Measurements from ENCODE around the gene ADAMTS17. TPM values are rescaled to one million over a fixed set of nuclear protein-coding genes. Genes with fewer than 3 reads are reported as not detected.

The ADAMTS17 gene
- total RNA-seq, 2 experiments from 2014 or later = 0.99 to 1.2 TPM

GRCh38 chr15:100129677-100130076, 212.1 kb downstream of the ADAMTS17 start:
- CTCF ChIA-PET = no interaction called here

GRCh38 chr15:100125401-100126191, 216.2 kb downstream of the ADAMTS17 start:
- no peak overlapping the region for H3K27ac Mint-ChIP-seq
- no peaks in the 10 kb centered on the region for H3K4me1 Mint-ChIP-seq (ENCODE audit: low read depth)
- H3K9me3 Mint-ChIP-seq = peaks cover 25% of the 10 kb centered on the region
- no peak overlapping the region for H3K4me3 Mint-ChIP-seq
- ChIA-PET POLR2A (no interaction called here), CTCF (no interaction called here)
- intact Hi-C loops (cut with micrococcal nuclease) = no loop called here
- DNase-seq = no peak
- H3K36me3 Mint-ChIP-seq = peaks cover 27% of the 10 kb centered on the region
- H3K27me3 Mint-ChIP-seq = no peaks in the 10 kb centered on the region

More at GRCh38 chr15:100129677-100130076, 212.1 kb downstream of the ADAMTS17 start:
- POLR2A ChIA-PET = no interaction called here
- intact Hi-C loops (cut with micrococcal nuclease) = no loop called here
- peaks cover 2% of the 10 kb centered on the region for H3K36me3 Mint-ChIP-seq
- H3K27me3 Mint-ChIP-seq = no peaks in the 10 kb centered on the region
- H3K4me1 Mint-ChIP-seq (ENCODE audit: low read depth) = no peaks in the 10 kb centered on the region
- no peaks in the 10 kb centered on the region for H3K9me3 Mint-ChIP-seq
- H3K27ac Mint-ChIP-seq = no peak overlapping the region
- no peak for DNase-seq
- H3K4me3 Mint-ChIP-seq = no peak overlapping the region

GRCh38 chr15:100124936-100125335, 216.8 kb downstream of the ADAMTS17 start:
- Mint-ChIP-seq H3K4me3 (no peak overlapping the region), H3K27me3 (no peaks in the 10 kb centered on the region), H3K36me3 (peaks cover 31% of the 10 kb centered on the region), H3K4me1 (ENCODE audit: low read depth) (no peaks in the 10 kb centered on the region), H3K9me3 (peaks cover 27% of the 10 kb centered on the region), H3K27ac (no peak overlapping the region)
- ChIA-PET CTCF (no interaction called here), POLR2A (no interaction called here)
- no peak for DNase-seq
- intact Hi-C loops (cut with micrococcal nuclease) = no loop called here

GRCh38 chr15:100124361-100124760, 217.4 kb downstream of the ADAMTS17 start:
- Mint-ChIP-seq H3K4me3 (no peak overlapping the region), H3K4me1 (ENCODE audit: low read depth) (no peaks in the 10 kb centered on the region), H3K9me3 (peaks cover 31% of the 10 kb centered on the region), H3K36me3 (peaks cover 34% of the 10 kb centered on the region), H3K27me3 (no peaks in the 10 kb centered on the region), H3K27ac (no peak overlapping the region)
- ChIA-PET POLR2A (no interaction called here), CTCF (no interaction called here)
- no peak for DNase-seq
- intact Hi-C loops (cut with micrococcal nuclease) = no loop called here

GRCh38 chr15:100123611-100124010, 218.2 kb downstream of the ADAMTS17 start:
- intact Hi-C loops (cut with micrococcal nuclease) = no loop called here
- H3K27ac Mint-ChIP-seq = no peak overlapping the region
- POLR2A ChIA-PET = no interaction called here

GRCh38 chr15:100121285-100121684, 220.5 kb downstream of the ADAMTS17 start:
- Mint-ChIP-seq H3K4me3 (no peak overlapping the region), H3K4me1 (ENCODE audit: low read depth) (no peaks in the 10 kb centered on the region), H3K27ac (no peak overlapping the region), H3K27me3 (no peaks in the 10 kb centered on the region), H3K36me3 (peaks cover 36% of the 10 kb centered on the region), H3K9me3 (peaks cover 31% of the 10 kb centered on the region)
- DNase-seq = no peak
- POLR2A ChIA-PET = no interaction called here
- intact Hi-C loops (cut with micrococcal nuclease) = no loop called here
- CTCF ChIA-PET = no interaction called here

More at GRCh38 chr15:100123611-100124010, 218.2 kb downstream of the ADAMTS17 start:
- DNase-seq = no peak
- Mint-ChIP-seq H3K4me1 (ENCODE audit: low read depth) (no peaks in the 10 kb centered on the region), H3K27me3 (no peaks in the 10 kb centered on the region), H3K4me3 (no peak overlapping the region), H3K36me3 (peaks cover 36% of the 10 kb centered on the region), H3K9me3 (peaks cover 31% of the 10 kb centered on the region)
- CTCF ChIA-PET = no interaction called here

- POLR2A ChIA-PET = no interaction called here
- CTCF ChIA-PET = no interaction called here
- no peak for DNase-seq
- Mint-ChIP-seq H3K9me3 (peaks cover 31% of the 10 kb centered on the region), H3K27me3 (no peaks in the 10 kb centered on the region), H3K4me3 (no peak overlapping the region), H3K4me1 (ENCODE audit: low read depth) (no peaks in the 10 kb centered on the region), H3K36me3 (peaks cover 36% of the 10 kb centered on the region), H3K27ac (no peak overlapping the region)
- intact Hi-C loops (cut with micrococcal nuclease) = no loop called here
Observed at GRCh38 chr15:100120111-100120510, 221.7 kb downstream of the ADAMTS17 start.

GRCh38 chr15:100118546-100118945, 223.2 kb downstream of the ADAMTS17 start:
- Mint-ChIP-seq H3K4me3 (no peak overlapping the region), H3K27me3 (no peaks in the 10 kb centered on the region), H3K9me3 (peaks cover 31% of the 10 kb centered on the region), H3K36me3 (peaks cover 31% of the 10 kb centered on the region), H3K27ac (no peak overlapping the region), H3K4me1 (ENCODE audit: low read depth) (peaks cover 2% of the 10 kb centered on the region)
- ChIA-PET CTCF (no interaction called here), POLR2A (no interaction called here)
- intact Hi-C loops (cut with micrococcal nuclease) = loop anchor here (10.0 kb wide), 2 partner anchors 114 to 274 kb away; no protein-coding TSS in a partner anchor
- DNase-seq = no peak

- POLR2A ChIA-PET = no interaction called here
- intact Hi-C loops (cut with micrococcal nuclease) = loop anchor here (10.0 kb wide), 2 partner anchors 112 to 272 kb away; no protein-coding TSS in a partner anchor
Observed at GRCh38 chr15:100116416-100117190, 225.2 kb downstream of the ADAMTS17 start.

GRCh38 chr15:100115711-100116090, 226.1 kb downstream of the ADAMTS17 start:
- Mint-ChIP-seq H3K4me3 (no peak overlapping the region), H3K9me3 (peaks cover 7% of the 10 kb centered on the region), H3K27ac (no peak overlapping the region), H3K27me3 (no peaks in the 10 kb centered on the region), H3K4me1 (ENCODE audit: low read depth) (peaks cover 22% of the 10 kb centered on the region), H3K36me3 (peaks cover 10% of the 10 kb centered on the region)
- POLR2A ChIA-PET = no interaction called here
- CTCF ChIA-PET = interaction anchor here (0.6 kb wide), 1 partner anchor 955 kb away, joined by 3 read pairs; no protein-coding TSS in a partner anchor
- intact Hi-C loops (cut with micrococcal nuclease) = loop anchor here (10.0 kb wide), 2 partner anchors 111 to 271 kb away; no protein-coding TSS in a partner anchor
- DNase-seq = no peak

More at GRCh38 chr15:100116416-100117190, 225.2 kb downstream of the ADAMTS17 start:
- Mint-ChIP-seq H3K36me3 (peaks cover 15% of the 10 kb centered on the region), H3K27me3 (no peaks in the 10 kb centered on the region), H3K27ac (no peak overlapping the region), H3K9me3 (peaks cover 16% of the 10 kb centered on the region), H3K4me3 (no peak overlapping the region), H3K4me1 (ENCODE audit: low read depth) (peaks cover 13% of the 10 kb centered on the region)
- CTCF ChIA-PET = no interaction called here
- DNase-seq = no peak

GRCh38 chr15:100115066-100115710, 226.6 kb downstream of the ADAMTS17 start:
- Mint-ChIP-seq H3K4me1 (ENCODE audit: low read depth) (peaks cover 27% of the 10 kb centered on the region), H3K9me3 (peaks cover 4% of the 10 kb centered on the region), H3K27ac (no peak overlapping the region), H3K36me3 (peaks cover 6% of the 10 kb centered on the region), H3K27me3 (no peaks in the 10 kb centered on the region), H3K4me3 (no peak overlapping the region)
- no peak for DNase-seq
- POLR2A ChIA-PET = no interaction called here
- CTCF ChIA-PET = interaction anchor here (0.6 kb wide), 1 partner anchor 956 kb away, joined by 3 read pairs; no protein-coding TSS in a partner anchor
- intact Hi-C loops (cut with micrococcal nuclease) = loop anchor here (10.0 kb wide), 2 partner anchors 110 to 270 kb away; no protein-coding TSS in a partner anchor

- Mint-ChIP-seq H3K4me3 (no peak overlapping the region), H3K36me3 (peaks cover 2% of the 10 kb centered on the region), H3K27ac (no peak overlapping the region), H3K27me3 (no peaks in the 10 kb centered on the region), H3K4me1 (ENCODE audit: low read depth) (peaks cover 27% of the 10 kb centered on the region), H3K9me3 (peaks cover under 1% of the 10 kb centered on the region)
- intact Hi-C loops (cut with micrococcal nuclease) = loop anchor here (5.0 to 10.0 kb wide), 4 partner anchors 110 to 488 kb away; partner anchors contain the start of genes ASB7 and LINS1
- ChIA-PET CTCF (no interaction called here), POLR2A (no interaction called here)
- no peak for DNase-seq
Observed at GRCh38 chr15:100114571-100114970, 227.2 kb downstream of the ADAMTS17 start.

Measured in activated CD4-positive, alpha-beta memory T cell treated with anti-CD3 and anti-CD28 coated beads for 36 hours (primary cell).